Muscle of arm (tissue), 12 donors: Measurements from ENCODE around the gene MLH3. TPM values are rescaled to one million over a fixed set of nuclear protein-coding genes. Genes with fewer than 3 reads are reported as not detected.

Experiments used
- DNase-seq: peaks from one replicate; pipeline ENCODE4 v3.0.0-alpha.2; 2013
- polyA plus RNA-seq, 12 donors: library from polyadenylated mRNA; unstranded; fragments of 120-200 nt; gene quantifications; one replicate each; pipeline ENCODE4 v1.2.1, GENCODE V29; 2013; ENCODE audit not compliant: insufficient read length in 12 of 12

MLH3 gene
- polyA plus RNA-seq, 12 donors = 19.0 to 28.6 (median 23.0) TPM; not detected in 1

DNA sequence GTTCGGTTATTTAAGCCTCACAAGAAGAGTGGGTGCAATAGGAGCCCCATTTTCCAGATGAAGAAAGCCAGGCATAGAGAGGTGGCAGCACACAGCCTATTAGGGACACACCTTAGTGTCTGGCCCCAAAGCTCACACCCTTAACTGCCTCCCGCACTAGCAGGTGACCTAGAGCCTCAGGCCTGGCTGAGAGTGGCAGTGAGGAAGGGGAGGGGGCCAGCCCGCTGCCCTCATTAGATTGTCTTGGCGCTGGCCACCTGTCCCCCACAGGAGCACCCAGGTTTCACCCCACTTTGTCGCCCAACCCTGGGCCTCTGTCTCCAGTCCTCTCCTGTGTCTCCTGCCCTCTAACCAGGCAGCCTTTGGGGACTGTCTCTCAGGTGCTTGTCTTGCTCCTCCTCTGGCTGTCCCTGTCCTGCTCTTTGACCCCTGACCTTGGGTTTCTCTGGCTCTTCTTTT is 77.3 kb downstream of the MLH3 start:
- DNase-seq = no peak

GRCh38 chr14:74973003-74973653 is 78.1 kb downstream of the MLH3 start:
- DNase-seq = no peak

- DNase-seq = no peak
Observed at GRCh38 chr14:74968811-74969210, 82.5 kb downstream of the MLH3 start.

DNA sequence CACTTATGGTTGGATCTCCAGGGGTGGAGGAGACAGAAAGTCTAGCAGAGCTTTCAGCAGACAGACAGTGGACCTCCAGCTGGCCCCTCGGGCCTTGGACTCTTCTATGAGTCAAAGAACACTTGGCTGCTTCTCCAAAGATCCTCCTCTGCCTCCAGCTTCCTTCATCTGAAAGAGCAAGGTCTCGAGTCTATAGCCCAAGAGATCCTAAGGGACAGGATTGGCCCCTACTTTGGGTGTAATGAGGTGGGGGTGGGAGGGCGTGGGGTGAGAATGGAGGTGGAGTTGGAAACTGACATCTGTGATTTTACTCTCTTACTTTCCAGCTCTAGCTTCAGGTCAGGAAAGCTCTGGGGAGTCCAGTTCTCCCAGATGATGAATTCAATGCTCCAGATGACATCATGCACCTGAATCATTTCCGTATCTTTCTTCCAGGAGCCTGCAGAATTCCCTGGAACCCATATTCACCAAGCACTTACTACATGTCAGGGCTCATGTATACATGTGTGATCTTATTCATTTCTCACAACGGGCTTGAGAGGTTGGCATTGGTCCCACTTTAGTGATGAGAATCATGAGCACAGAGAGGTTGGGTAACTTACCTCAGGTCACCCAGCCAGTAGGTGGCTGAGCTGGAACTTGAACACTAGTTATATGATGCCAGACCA is 85.6 kb downstream of the MLH3 start:
- no peak for DNase-seq

DNA sequence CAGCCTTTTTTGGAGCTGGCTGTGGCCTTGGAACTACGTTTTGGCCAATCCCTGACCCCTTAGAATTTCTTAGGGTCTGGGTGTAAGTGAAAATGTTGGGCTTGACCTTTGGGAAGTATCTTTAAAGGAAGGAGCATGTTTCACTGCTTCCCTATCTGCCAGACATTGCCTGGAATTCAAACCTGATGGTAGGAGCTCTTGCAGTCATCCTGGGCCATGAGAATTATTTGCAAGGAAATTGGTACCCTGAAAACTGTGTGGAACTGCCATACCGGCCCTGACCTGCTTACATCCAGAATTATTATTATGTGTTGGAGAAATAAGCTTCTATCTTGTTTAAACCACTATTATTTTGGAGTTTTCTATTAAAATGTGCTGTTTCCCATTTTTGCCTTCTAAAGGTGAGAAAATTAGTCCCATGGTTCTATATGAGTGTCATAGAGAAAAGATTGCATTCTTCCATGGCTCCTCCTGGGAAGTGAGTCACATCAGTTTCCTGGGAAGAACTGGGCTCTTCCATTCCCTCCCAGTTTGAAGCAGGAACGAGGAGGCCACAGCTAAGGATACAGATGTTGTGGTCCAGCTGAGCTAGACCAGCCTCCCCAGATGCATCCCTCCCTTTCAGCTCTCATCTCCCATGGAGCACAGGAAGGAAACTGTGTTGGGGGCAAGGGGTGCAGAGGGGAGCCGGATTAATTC is 86.3 kb downstream of the MLH3 start:
- no peak for DNase-seq

Other genes starting within 250 kb of the MLH3 start
- 1 to 10 TPM in 3 of 12 donors, under 1 TPM in 7, not detected in 2; 0.15 to 2.3 (median 0.76) TPM for gene PROX2, start 175.3 kb downstream of the MLH3 start, polyA plus RNA-seq
- 10 to 100 TPM in 11 of 12 donors, not detected in 1; 64.6 to 83.3 (median 71.6) TPM for gene DLST, start 169.6 kb downstream of the MLH3 start, polyA plus RNA-seq
- 10 to 100 TPM in 5 of 12 donors, 1 to 10 TPM in 6, not detected in 1; 3.9 to 15.7 (median 9.9) TPM for gene RPS6KL1, start 128.2 kb downstream of the MLH3 start, polyA plus RNA-seq
- 10 to 100 TPM in 11 of 12 donors, not detected in 1; 15.5 to 51.5 (median 29.1) TPM for gene PGF, start 95.9 kb downstream of the MLH3 start, polyA plus RNA-seq
- gene EIF2B2, start 48.5 kb downstream of the MLH3 start, polyA plus RNA-seq = 10 to 100 TPM in 11 of 12 donors, not detected in 1; 28.0 to 61.0 (median 50.2) TPM
- 10 to 100 TPM in 11 of 12 donors, not detected in 1; 10.3 to 41.1 (median 20.4) TPM for gene ACYP1, start 12.6 kb upstream of the MLH3 start, polyA plus RNA-seq
- 1 to 10 TPM in 7 of 12 donors, under 1 TPM in 3, not detected in 2; 0.38 to 2.5 (median 1.2) TPM for gene ZC2HC1C, start 18.2 kb upstream of the MLH3 start, polyA plus RNA-seq
- gene NEK9, start 75.6 kb upstream of the MLH3 start, polyA plus RNA-seq = 100 to 1,000 TPM in 2 of 12 donors, 10 to 100 TPM in 9, not detected in 1; 49.5 to 103 (median 84.4) TPM
- gene TMED10, start 125.1 kb upstream of the MLH3 start, polyA plus RNA-seq = 100 to 1,000 TPM in 11 of 12 donors, not detected in 1; 129 to 182 (median 151) TPM
- gene FOS, start 227.4 kb upstream of the MLH3 start, polyA plus RNA-seq = 1,000 to 10,000 TPM in 3 of 12 donors, 100 to 1,000 TPM in 8, not detected in 1; 174 to 1,944 (median 670) TPM